Spinal cord (tissue), 10 donors: Measurements from ENCODE around the gene PIGS. TPM values are rescaled to one million over a fixed set of nuclear protein-coding genes. Genes with fewer than 3 reads are reported as not detected.
"Not testable (repeated sequence)": the region's sequence is repeated elsewhere in the genome, so short reads cannot be mapped to it uniquely, and the experiment has no call there.

Experiments
- DNase-seq, 6 donors: peaks; one replicate each; pipeline versions ENCODE4 v3.0.0 to v3.0.0-alpha.2; 2013 to 2015; ENCODE audit warnings: low spot score in 6 of 6, low read depth in 4 of 6
- H3K27ac ChIP-seq: one replicate; pipeline ENCODE4 v1.5.1; 2013; ENCODE audit warnings: low read depth, low read length, control low read depth
- H3K27me3 ChIP-seq: one replicate; pipeline ENCODE4 v1.6.1; 2013; ENCODE audit warnings: low read length; ENCODE audit not compliant: control insufficient read depth, insufficient read depth
- H3K36me3 ChIP-seq: one replicate; pipeline ENCODE4 v1.6.1; 2013; ENCODE audit warnings: low read length; ENCODE audit not compliant: control insufficient read depth, insufficient read depth
- H3K4me1 ChIP-seq: one replicate; pipeline ENCODE4 v1.6.1; 2013; ENCODE audit warnings: low read length; ENCODE audit not compliant: control insufficient read depth, insufficient read depth
- H3K4me3 ChIP-seq: one replicate; pipeline ENCODE4 v1.5.1; 2013; ENCODE audit warnings: low read depth, low read length, control low read depth
- H3K9me3 ChIP-seq: one replicate; pipeline ENCODE4 v1.6.1; 2013; ENCODE audit warnings: low read length; ENCODE audit not compliant: control insufficient read depth, insufficient read depth
- WGBS: methylation state at CpG from one replicate; pipeline ENCODE4 v1.1.5; 2013; ENCODE audit warnings: missing lambda C conversion rate; ENCODE audit not compliant: insufficient coverage; 5-methylcytosine and 5-hydroxymethylcytosine counted together
- polyA plus RNA-seq, 2 donors: library from polyadenylated mRNA; unstranded; fragments of 120-200 nt; gene quantifications; one replicate each; pipeline ENCODE4 v1.2.1, GENCODE V29; 2013; ENCODE audit not compliant: insufficient read length in 2 of 2
- total RNA-seq, 2 donors: library from RNA; depleted of rRNA in 1 of 2; stranded (reverse); fragments of 120-200 nt in 1 of 2; fragments of >200 nt in 1 of 2; gene quantifications; one replicate each; pipeline versions ENCODE4 v1.2.3 to v1.2.4, GENCODE V29; 2013 to 2014
- donor health status: healthy.

PIGS gene
- total and polyA plus RNA-seq, 4 donors, result 34.3 to 57.5 (median 47.0) TPM

DNA sequence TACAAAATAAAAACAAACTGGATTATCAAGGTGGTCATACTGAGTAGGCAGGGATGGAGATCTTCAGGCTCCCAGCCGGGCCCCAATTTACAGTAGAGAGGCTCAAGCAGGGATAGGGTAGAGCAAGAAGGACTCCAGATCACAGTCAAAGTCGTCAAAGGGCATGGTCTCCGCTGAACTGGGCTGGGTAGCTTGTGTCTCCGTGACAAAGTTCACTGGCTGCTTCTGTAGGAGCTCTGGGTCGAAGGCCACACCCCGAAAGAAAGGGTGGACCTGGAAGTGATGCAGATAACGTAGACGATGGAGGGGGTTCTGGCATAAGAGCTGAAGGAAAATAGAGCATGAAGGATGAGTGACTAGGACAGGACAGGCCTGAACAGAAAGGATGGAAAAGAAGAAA, 39.1 kb upstream of the PIGS start:
- Histone ChIP-seq H3K27me3 (no peaks in the 10 kb centered on the region), H3K9me3 (no peaks in the 10 kb centered on the region), H3K36me3 (peaks cover 42% of the 10 kb centered on the region), H3K4me1 (no peaks in the 10 kb centered on the region), H3K4me3 (no peak overlapping the region), H3K27ac (no peak overlapping the region)
- DNase-seq, result no peak
- 94% methylated on average over 8 of the region's 8 CpGs for WGBS

GRCh38 chr17:28604031-28604430, 32.7 kb upstream of the PIGS start:
- not testable (repeated sequence) for H3K9me3 ChIP-seq, H3K27me3 ChIP-seq, H3K4me3 ChIP-seq, DNase-seq, H3K36me3 ChIP-seq, H3K27ac ChIP-seq
- 93% methylated on average over 3 of the region's 31 CpGs for WGBS
- peaks cover 10% of the 10 kb centered on the region for H3K4me1 ChIP-seq

DNA sequence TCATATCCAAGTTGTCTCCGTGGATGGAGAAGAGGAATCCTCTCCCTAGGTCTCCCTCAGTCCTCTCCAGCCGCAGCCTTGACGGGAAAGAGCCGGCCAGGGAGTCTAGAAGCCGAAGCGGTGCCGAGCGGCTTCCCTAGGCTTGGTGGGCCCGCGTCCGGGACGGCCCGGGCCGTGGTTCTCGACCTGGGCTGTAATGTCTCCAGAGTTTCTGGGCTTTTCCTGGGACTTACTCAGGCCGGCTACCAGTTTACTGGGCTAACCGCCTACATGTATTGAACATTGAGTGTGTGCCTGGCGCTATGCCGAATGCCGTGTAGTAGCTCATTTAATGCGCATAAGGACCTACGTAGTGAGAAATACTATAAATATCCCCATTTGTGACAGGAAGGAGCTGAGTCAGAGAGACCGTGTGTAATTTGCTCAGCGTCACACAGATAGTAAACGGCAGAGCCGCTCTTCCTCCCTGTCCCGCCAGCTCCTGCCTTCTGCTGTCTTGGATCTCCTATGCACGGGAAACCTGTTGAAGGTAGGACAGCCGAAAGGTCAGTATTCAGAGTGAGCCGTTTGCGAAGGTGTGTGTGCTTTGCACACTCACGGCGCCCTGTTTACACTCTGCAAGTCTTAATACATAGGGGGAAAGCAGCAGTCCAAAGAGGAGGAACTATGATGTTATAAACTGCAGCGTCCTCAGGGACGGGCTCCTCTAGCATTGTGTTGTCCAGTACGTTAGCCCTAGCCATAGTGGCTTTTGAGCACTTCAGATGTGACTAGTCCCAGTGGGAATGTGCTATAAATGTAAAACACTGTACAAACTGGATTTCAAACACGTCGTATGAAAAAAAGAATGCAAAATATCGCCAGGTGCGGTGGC, 28.2 kb upstream of the PIGS start:
- H3K27me3 ChIP-seq, result no peaks in the 10 kb centered on the region
- 21% methylated on average over 35 of the region's 40 CpGs for WGBS
- H3K4me3 ChIP-seq, result peak overlapping the region; percentile 84
- peak; percentile 19 to 86 (median 48) for DNase-seq
- no peaks in the 10 kb centered on the region for H3K9me3 ChIP-seq
- H3K27ac ChIP-seq, result peak overlapping the region; percentile 95
- peaks cover 17% of the 10 kb centered on the region for H3K4me1 ChIP-seq
- H3K36me3 ChIP-seq, result no peaks in the 10 kb centered on the region

- 0% methylated on average over 44 of the region's 44 CpGs for WGBS
- Histone ChIP-seq H3K9me3 (no peaks in the 10 kb centered on the region), H3K27me3 (no peaks in the 10 kb centered on the region), H3K27ac (peak within 1 kb of the TSS; percentile 95), H3K36me3 (no peaks in the 10 kb centered on the region), H3K4me3 (peak within 1 kb of the TSS; percentile 84), H3K4me1 (peaks cover 17% of the 10 kb centered on the region)
- DNase-seq, result peak; percentile 70 to 97 (median 86)
These were observed 27.5 kb upstream of the PIGS start, which contains the start of gene SPAG5 for GRCh38 chr17:28598799-28599310. SPAG5 (minus strand) TSS chr17:28599025; CDS start chr17:28598946, 79 bp downstream.

DNA sequence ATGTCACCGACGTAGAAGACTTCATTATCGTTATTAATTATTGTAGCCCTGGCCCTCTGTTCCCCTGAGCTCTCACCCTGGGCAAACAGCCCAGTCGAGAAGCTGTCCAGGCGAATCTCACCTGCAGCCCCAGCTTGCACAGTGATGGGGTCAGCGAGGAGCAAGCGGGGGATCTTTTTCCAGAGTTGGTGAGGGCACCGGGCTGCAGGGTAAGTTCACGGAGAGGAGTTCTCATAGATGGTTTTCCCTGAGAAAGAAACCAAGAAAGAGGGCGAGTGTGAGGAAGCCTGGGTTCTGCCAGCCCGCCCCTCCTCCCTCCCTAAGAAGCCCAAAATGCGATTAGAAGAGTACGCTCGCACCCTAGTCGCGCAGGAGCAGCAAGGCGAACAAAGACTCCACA, 27.1 kb upstream of the PIGS start:
- WGBS, result under 1% methylated on average over 14 of the region's 17 CpGs
- Histone ChIP-seq H3K36me3 (no peaks in the 10 kb centered on the region), H3K27ac (peak overlapping the region; percentile 67), H3K9me3 (no peaks in the 10 kb centered on the region), H3K4me3 (peak overlapping the region; percentile 84), H3K27me3 (no peaks in the 10 kb centered on the region), H3K4me1 (peaks cover 17% of the 10 kb centered on the region)
- DNase-seq, result no peak

GRCh38 chr17:28597606-28598383, 26.5 kb upstream of the PIGS start:
- Histone ChIP-seq H3K27me3 (no peaks in the 10 kb centered on the region), H3K4me3 (peak overlapping the region; percentile 84), H3K4me1 (peaks cover 17% of the 10 kb centered on the region), H3K27ac (no peak overlapping the region), H3K36me3 (no peaks in the 10 kb centered on the region), H3K9me3 (no peaks in the 10 kb centered on the region)
- no peak for DNase-seq
- 44% methylated on average over 2 of the region's 5 CpGs for WGBS

- peaks cover 22% of the 10 kb centered on the region for H3K36me3 ChIP-seq
- H3K4me1 ChIP-seq, result no peaks in the 10 kb centered on the region
- H3K9me3 ChIP-seq, result no peaks in the 10 kb centered on the region
- H3K27ac ChIP-seq, result no peak overlapping the region
- no peaks in the 10 kb centered on the region for H3K27me3 ChIP-seq
- no peak for DNase-seq
- 100% methylated on average over 4 of the region's 4 CpGs for WGBS
- H3K4me3 ChIP-seq, result no peak overlapping the region
These were observed 20.9 kb upstream of the PIGS start for GRCh38 chr17:28592260-28592659.

DNA sequence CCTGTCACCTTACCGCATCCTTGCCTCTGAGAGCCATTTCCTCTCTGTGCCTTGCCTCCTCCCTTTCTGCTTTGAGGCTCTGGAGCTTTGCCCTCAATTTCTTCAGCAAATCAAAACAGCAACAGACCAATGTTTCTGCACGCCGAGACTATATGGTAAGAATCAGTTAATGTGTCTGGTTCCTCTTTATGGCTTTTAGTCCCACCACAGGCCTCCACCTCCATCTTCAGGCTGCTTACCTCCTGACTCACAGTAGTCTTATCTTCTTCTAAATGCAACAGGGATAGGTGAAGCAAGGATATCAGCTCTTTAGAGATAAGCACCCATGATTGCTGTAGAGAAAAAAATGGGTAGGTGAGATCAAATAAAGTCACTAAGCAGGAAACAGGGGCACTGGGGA, 14.5 kb upstream of the PIGS start:
- peaks cover 45% of the 10 kb centered on the region for H3K36me3 ChIP-seq
- no peak overlapping the region for H3K27ac ChIP-seq
- WGBS, result 86% methylated on average over 1 of the region's 3 CpGs
- no peak for DNase-seq
- H3K4me1 ChIP-seq, result no peaks in the 10 kb centered on the region
- H3K27me3 ChIP-seq, result no peaks in the 10 kb centered on the region
- H3K9me3 ChIP-seq, result no peaks in the 10 kb centered on the region
- H3K4me3 ChIP-seq, result no peak overlapping the region

GRCh38 chr17:28584434-28584833, 13.1 kb upstream of the PIGS start:
- H3K4me3 ChIP-seq, result no peak overlapping the region
- 97% methylated on average over 3 of the region's 3 CpGs for WGBS
- H3K9me3 ChIP-seq, result no peaks in the 10 kb centered on the region
- H3K4me1 ChIP-seq, result no peaks in the 10 kb centered on the region
- H3K27me3 ChIP-seq, result no peaks in the 10 kb centered on the region
- no peak overlapping the region for H3K27ac ChIP-seq
- DNase-seq, result no peak
- H3K36me3 ChIP-seq, result peaks cover 44% of the 10 kb centered on the region
